Measurements from ENCODE around the gene SELENOP.

GRCh38 chr5:42756606-42757601, 54.8 kb downstream of the SELENOP start, which contains the start of gene CCDC152:
- TF ChIP-seq POLR2A (IDR thresholded peaks at IDR 0.05), result no peak
- TF ChIP-seq CTCF (IDR thresholded peaks at IDR 0.05), result no peak

Data from uterus (tissue), 2 donors.